Ishikawa (cell line): ENCODE results near the gene SLC5A10.

Experiments
- CEBPB ChIP-seq: IDR thresholded peaks from 2 replicates; pipeline ENCODE4 v1.6.1; 2012
- CREB1 ChIP-seq: IDR thresholded peaks from 2 replicates; pipeline ENCODE4 v1.6.1; 2012; ENCODE audit warnings: low read depth
- EP300 ChIP-seq: IDR thresholded peaks from 2 replicates; pipeline ENCODE4 v1.6.1; 2012; ENCODE audit warnings: borderline replicate concordance
- NFIC ChIP-seq: IDR thresholded peaks from 2 replicates; pipeline ENCODE4 v1.6.1; 2012
- RAD21 ChIP-seq: IDR thresholded peaks from 2 replicates; pipeline ENCODE4 v1.6.1; 2012; ENCODE audit warnings: low read depth
- TAF1 ChIP-seq: IDR thresholded peaks from 2 replicates; pipeline ENCODE4 v1.6.1; 2012; ENCODE audit warnings: low read depth, mild to moderate bottlenecking
- TCF12 ChIP-seq: IDR thresholded peaks from 2 replicates; pipeline ENCODE4 v1.6.1; 2012; ENCODE audit warnings: low read depth
- YY1 ChIP-seq: IDR thresholded peaks from 2 replicates; pipeline ENCODE4 v1.6.1; 2012; ENCODE audit warnings: low read depth
- ZBTB7A ChIP-seq: IDR thresholded peaks from 2 replicates; pipeline ENCODE4 v1.6.1; 2012; ENCODE audit warnings: low read depth
- TF ChIP-seq, protein P1 (sequence below): IDR thresholded peaks from 2 replicates; pipeline ENCODE4 v1.6.1; 2012

DNA sequence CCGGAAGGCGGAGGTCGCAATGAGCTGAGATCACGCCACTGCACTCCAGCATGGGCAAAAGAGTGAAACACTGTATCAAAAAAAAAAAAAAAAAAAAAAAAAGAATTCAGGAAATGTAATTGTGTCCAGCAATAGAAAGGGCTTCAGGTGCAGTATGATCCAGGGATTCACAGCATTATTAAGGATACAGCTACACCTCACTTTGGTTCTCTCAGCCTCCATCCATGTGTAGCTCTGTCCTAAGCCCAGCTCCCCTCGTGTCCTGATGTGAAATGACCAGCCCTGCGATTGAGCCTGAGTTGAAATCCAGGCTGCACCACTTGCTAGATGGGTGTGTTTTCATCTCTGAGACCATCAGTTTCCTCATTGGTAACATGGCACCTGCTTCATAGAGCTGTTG is 3.0 kb downstream of the SLC5A10 start:
- no peak for TF ChIP-seq CEBPB
- no peak for TF ChIP-seq CREB1
- TF ChIP-seq RAD21: no peak
- TF ChIP-seq YY1: no peak
- TF ChIP-seq, protein P1, sequence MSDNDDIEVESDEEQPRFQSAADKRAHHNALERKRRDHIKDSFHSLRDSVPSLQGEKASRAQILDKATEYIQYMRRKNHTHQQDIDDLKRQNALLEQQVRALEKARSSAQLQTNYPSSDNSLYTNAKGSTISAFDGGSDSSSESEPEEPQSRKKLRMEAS: no peak
- no peak for TF ChIP-seq TCF12
- no peak for TF ChIP-seq ZBTB7A
- TF ChIP-seq TAF1: no peak
- TF ChIP-seq NFIC: no peak
- no peak for TF ChIP-seq EP300
